Medulla oblongata (tissue), 1 donor: ENCODE data around the gene C9orf78.

Experiments
- DNase-seq: peaks from one replicate; pipeline ENCODE4 v3.0.0-alpha.2; 2015; ENCODE audit errors: extremely low spot score

C9orf78 gene

GRCh38 chr9:129845373-129845772, 10.3 kb upstream of the C9orf78 start:
- no peak for DNase-seq

DNA sequence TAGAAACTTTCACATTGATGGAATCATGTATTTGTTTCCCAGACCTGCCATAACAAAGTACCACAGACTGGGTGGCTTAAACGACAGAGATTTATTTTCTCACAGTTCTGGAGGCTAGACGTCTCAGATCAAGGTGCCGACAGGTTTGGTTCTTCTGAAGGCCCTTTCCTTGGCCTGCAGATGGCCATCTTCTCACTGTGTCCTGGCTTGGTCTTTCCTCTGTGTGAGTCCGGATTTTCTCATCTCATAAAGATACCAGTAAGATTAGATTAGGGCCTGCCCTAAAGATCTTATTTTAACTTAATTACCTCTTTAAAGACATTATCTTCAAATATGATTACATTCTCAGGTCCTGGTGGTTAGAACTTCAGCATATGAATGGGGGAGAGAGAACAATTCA, 6.0 kb upstream of the C9orf78 start:
- DNase-seq = no peak

- no peak for DNase-seq
These were observed 5.0 kb upstream of the C9orf78 start for GRCh38 chr9:129840034-129840433.

DNA sequence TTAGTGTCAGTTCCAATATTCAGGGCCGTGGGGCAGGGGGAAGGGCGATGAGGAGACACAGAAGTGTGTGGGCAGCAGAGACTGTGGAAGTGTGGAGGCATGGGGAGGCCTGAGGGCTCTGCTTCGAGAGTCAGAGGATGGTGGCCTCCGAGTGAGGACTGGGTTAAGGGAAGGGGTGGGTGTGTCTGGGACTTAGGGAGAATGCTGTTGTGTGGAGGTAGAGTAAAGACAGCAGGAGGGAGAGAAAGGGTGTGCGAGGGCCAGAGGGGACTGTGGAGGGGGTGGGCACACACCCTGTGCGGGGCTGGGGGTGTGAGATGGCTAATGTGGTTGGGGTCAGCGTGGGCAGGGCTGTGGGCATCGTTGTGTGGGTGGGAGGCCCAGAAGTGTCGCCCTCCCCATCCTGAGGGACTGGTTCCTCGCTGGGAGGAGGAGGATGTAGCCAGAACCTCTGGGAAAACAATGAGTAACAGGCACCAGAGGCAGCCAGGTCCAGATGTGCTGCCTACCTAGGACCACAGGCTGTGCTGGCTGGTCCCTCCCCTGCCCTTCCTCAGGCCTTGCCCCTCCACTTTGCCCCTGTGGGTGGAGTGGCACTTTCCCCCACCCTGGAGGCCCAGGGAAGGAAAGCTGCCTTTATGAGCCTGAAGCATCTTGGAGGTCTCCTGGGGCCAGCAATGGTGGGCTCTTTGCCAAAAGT, 4.4 kb upstream of the C9orf78 start:
- DNase-seq = no peak

DNA sequence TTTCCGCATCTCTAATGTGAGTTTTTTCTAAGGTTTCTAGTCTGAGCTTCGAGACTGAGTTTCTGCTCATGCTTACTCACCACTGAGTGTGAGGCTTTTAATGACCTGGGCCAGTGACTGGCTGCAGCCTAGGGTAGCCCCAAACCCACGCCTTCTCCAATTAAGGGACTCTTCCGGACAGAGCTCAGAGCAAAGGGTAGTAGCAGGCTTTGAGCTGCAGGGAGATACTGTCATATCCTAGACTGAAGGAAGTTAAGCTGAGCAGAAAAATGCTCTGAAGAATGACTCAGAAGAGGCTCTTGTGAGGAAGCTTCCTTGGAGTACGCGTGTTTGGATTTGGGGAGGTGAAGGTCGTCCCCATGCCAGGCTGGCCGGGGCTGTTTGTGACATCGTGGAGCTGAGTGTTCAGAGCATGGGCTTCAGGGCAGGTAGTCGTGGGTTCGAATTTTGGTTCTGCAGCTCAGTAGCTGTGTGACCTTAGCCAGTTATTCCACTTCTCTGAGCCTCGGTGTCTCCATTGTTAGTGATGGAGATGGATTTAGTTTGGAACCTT, 3.7 kb upstream of the C9orf78 start:
- no peak for DNase-seq

DNA sequence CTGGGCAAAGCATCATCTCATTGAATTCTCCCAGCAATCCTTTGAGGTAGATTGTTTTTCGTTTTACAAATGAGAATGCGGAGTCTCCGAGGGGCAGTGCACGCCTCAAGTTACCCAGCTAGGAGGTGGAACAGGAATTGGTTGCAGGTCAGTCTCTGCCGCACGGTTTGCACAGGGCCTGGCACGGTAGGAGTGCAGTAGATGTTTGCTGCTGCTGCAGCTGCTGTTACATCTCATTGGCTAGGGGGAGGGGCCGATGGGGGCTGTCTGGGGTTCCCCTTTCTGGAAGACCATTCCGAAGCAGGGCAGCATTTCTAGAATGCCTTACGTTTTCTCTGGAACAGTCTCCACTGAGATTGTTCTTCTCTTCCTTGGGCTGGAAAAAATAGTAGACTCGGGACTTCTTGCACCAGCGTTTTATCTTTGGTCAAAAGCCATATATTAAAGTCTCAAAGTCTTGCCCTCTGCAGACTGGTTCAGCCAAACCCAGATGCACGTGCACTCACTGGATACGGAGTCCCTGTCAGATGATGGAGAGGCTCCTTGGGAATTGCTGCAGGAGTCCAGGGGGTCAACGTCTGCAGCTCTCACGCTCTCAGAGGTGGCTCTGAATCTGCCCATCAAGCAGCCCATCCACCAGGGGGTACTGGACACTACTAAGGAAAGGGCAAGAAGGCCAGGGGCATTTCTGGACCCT, 1.4 kb upstream of the C9orf78 start:
- DNase-seq = no peak

GRCh38 chr9:129835860-129836223, 767 bp upstream of the C9orf78 start:
- no peak for DNase-seq

DNA sequence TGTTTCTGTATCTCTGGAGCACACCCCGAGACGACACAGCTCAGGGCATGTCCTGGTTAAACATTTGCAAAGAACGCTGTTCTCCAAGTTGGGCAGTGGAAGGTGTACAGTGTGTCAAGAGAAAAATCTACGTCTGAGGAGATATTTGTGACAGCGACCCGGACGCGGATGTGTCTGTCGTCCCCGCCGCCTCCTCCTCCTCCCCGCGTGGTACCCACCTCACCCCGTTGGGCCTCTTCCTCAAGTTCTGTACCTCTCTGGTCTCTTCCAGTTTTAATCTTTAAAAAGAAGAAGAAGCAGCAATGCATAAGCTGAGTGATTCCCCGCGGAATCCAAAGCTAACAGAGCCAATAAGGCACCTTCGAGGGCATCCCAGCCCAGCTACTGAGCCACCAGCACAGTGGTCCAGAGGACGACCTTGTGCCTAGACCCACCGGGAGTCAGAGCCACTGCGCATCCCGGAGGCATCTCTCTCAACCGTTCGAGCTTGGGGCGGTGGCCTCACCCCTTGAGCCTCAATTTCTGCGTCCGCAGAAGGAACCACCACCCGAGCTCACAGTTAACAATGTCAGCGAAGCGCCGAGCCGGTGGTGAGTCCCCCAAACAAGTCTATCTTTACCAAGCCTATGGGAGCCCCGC, 467 bp downstream of the C9orf78 start:
- DNase-seq = no peak

DNA sequence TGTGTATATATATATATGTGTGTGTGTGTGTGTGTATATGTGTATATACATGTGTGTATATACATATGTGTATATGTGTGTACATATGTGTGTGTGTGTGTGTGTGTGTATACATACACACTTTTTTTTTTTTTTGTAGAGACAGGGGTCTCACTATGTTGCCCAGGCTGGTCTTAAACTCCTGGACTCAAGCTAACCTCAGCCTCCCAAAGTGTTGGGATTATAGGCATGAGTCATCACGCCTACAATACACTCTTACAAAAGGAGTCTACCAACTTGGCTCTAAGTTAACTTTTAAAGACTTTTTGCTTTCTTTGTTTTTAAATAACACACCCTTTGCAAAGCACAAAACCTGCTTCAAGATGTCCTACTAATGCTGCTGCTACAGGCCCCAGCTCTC, 2.1 kb downstream of the C9orf78 start:
- DNase-seq = no peak

- no peak for DNase-seq
These were observed 6.1 kb downstream of the C9orf78 start for GRCh38 chr9:129828969-129829368.

DNA sequence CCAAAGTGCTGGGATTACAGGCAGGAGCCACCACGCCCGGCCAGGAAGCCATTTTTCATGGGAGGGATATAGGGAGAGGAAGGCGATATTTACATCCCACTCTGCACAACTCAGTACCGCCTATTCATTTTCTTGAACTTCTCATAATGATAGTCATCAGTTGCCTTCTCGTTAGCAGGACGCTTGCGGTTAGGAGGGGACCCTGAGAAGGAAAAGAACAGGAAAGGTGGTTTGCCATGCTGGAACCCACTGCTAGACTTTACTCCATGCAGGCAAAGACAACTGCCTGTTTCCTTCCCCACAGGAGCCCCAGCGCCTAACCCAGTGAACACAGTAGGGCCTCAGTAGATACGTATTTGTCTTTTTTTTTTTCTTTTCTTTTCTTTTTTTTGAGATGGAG, 7.0 kb downstream of the C9orf78 start:
- no peak for DNase-seq

GRCh38 chr9:129826759-129827158, 8.3 kb downstream of the C9orf78 start:
- DNase-seq = no peak

DNA sequence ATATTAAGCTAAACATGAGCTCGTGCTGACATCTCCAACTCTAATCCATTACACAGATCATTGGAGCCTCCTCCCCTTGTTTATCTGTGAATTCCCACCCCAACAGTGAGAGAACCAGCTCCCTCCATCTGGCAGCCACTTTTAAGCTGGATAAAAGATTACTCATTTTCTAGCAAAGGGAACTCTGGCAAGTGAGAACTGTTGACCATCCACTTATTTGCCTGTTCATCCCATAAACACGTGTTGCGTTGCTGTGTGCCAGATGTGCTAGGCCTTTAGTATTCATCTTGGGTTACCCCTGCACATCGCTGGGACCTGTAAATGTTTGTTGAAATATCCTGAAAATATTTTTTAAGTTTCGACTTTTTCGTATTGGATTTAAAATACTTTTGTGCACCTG, 8.7 kb downstream of the C9orf78 start:
- no peak for DNase-seq

GRCh38 chr9:129823935-129824601, 11.0 kb downstream of the C9orf78 start, which contains the start of gene TOR1A:
TOR1A (minus strand) TSS chr9:129824136; CDS start chr9:129824085, 51 bp downstream.
- peak; percentile 95 for DNase-seq

DNA sequence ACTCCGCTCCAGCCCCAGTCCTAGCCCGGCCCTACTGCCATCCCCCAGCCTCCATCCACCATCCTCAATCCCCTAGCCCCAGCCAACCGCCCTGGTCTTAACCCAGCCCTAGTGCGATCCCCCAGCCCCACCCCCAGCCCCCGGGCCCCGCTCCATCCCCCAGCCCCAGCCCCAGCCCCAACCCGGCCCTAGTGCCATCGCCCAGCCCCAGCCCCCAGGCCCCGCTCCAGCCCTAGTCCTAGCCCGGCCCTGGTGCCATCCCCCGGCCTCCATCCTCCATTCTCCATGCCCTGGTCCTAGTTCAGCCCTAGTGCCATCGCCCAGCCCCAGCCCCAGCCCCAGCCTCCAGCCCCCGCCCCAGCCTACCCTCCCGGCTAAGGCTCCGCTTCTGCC, 11.5 kb downstream of the C9orf78 start:
- DNase-seq = no peak

GRCh38 chr9:129822898-129823541, 12.1 kb downstream of the C9orf78 start:
- DNase-seq = no peak

GRCh38 chr9:129816501-129817435, 18.3 kb downstream of the C9orf78 start:
- DNase-seq = no peak

GRCh38 chr9:129815278-129815677, 19.8 kb downstream of the C9orf78 start:
- DNase-seq = no peak

- no peak for DNase-seq
These were observed 20.4 kb downstream of the C9orf78 start for GRCh38 chr9:129814432-129815223.

DNA sequence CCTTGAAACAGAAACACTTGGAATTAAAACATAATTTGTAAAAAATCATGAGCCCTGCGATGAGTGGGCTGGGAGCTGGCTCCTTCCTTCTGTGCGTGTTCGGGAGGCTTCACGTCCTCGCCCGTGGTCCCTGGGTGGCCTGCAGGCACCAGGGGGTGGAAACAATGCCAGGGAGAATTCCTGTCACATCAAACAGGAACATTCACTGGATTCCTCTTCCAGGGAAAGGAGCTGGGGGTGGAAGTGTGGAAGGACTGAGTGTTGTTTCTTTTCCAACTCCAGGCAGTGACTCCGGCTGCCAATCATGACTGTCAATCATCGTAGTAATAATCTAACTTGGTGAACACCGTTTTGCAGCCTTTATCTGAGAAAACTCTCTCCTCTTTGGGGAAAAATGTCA, 21.4 kb downstream of the C9orf78 start:
- DNase-seq = no peak
